Stimulated activated CD8-positive, alpha-beta memory T cell treated with anti-CD3 and anti-CD28 coated beads, Interleukin-2, amount 100 ng/mL, for 1 hour (primary cell): ENCODE results near the gene MBD2.
"Not testable (repeated sequence)": the region's sequence is repeated elsewhere in the genome, so short reads cannot be mapped to it uniquely, and the experiment has no call there.

Experiments
- DNase-seq, 2 donors: peaks; one replicate each; pipeline ENCODE4 v3.0.0-alpha.2; 2020; ENCODE audit warnings: low read depth in 2 of 2

MBD2 gene

GRCh38 chr18:54151376-54151775 is 73.1 kb downstream of the MBD2 start:
- no peak for DNase-seq

- DNase-seq = no peak
These were observed 74.2 kb downstream of the MBD2 start for GRCh38 chr18:54150226-54150625.

GRCh38 chr18:54149078-54149697 is 75.3 kb downstream of the MBD2 start:
- no peak for DNase-seq

GRCh38 chr18:54148678-54149077 is 75.8 kb downstream of the MBD2 start:
- DNase-seq = no peak

- no peak for DNase-seq
These were observed 76.3 kb downstream of the MBD2 start for GRCh38 chr18:54148151-54148550.

- no peak for DNase-seq
These were observed 77.0 kb downstream of the MBD2 start for GRCh38 chr18:54147439-54147838.

- DNase-seq = no peak
These were observed 83.3 kb downstream of the MBD2 start for GRCh38 chr18:54141041-54141608.

GRCh38 chr18:54140641-54141040 is 83.8 kb downstream of the MBD2 start:
- DNase-seq = no peak

- DNase-seq = no peak
These were observed 89.3 kb downstream of the MBD2 start for GRCh38 chr18:54135216-54135615.

GRCh38 chr18:54134053-54134452 is 90.4 kb downstream of the MBD2 start:
- DNase-seq = no peak

- DNase-seq = no peak
These were observed 93.8 kb downstream of the MBD2 start for GRCh38 chr18:54130631-54131030.

- no peak for DNase-seq
These were observed 94.3 kb downstream of the MBD2 start for GRCh38 chr18:54130177-54130576.

- DNase-seq = no peak
These were observed 94.9 kb downstream of the MBD2 start for GRCh38 chr18:54129448-54130067.

GRCh38 chr18:54127759-54128378 is 96.6 kb downstream of the MBD2 start:
- DNase-seq = no peak

GRCh38 chr18:54125429-54125828 is 99.0 kb downstream of the MBD2 start:
- DNase-seq = no peak

- not testable (repeated sequence) for DNase-seq
These were observed 100.6 kb downstream of the MBD2 start for GRCh38 chr18:54123720-54124440.

GRCh38 chr18:54119524-54120019 is 104.9 kb downstream of the MBD2 start:
- DNase-seq = no peak

- no peak for DNase-seq
These were observed 106.4 kb downstream of the MBD2 start for GRCh38 chr18:54117853-54118773.

- no peak for DNase-seq
These were observed 107.8 kb downstream of the MBD2 start for GRCh38 chr18:54116541-54117257.

GRCh38 chr18:54112356-54112755 is 112.1 kb downstream of the MBD2 start:
- no peak for DNase-seq
